Measurements from ENCODE around the gene PTPRG.

Gene PTPRG

GRCh38 chr3:62214850-62215249, 653.5 kb downstream of the PTPRG start:
- Histone ChIP-seq H4K20me1 (ENCODE audit: control insufficient read depth, insufficient read depth, low read depth, low read length) (no peaks in the 10 kb centered on the region), H3K4me1 (ENCODE audit: control insufficient read depth, low read length) (no peaks in the 10 kb centered on the region), H3K36me3 (ENCODE audit: control insufficient read depth, low read length) (no peaks in the 10 kb centered on the region), H3K27me3 (ENCODE audit: control insufficient read depth, low read length) (no peaks in the 10 kb centered on the region), H3K27ac (ENCODE audit: low read depth, low read length) (no peak overlapping the region), H3F3A (ENCODE audit: control insufficient read depth, insufficient read depth) (no peaks in the 10 kb centered on the region), H3K79me2 (ENCODE audit: control insufficient read depth, low read length) (no peaks in the 10 kb centered on the region), H3K9me3 (ENCODE audit: control insufficient read depth, insufficient read depth, low read length) (no peaks in the 10 kb centered on the region), H3K4me3 (ENCODE audit: low read length) (no peak overlapping the region), H3K4me2 (ENCODE audit: low read length) (no peak overlapping the region), H3K9me2 (replicated peaks; ENCODE audit: control insufficient read depth, low read length) (no peaks in the 10 kb centered on the region)
- TF ChIP-seq EZH2phosphoT487 (IDR thresholded peaks at IDR 0.05; ENCODE audit: borderline replicate concordance, low read length), result no peak
- TF ChIP-seq CTCF (IDR thresholded peaks at IDR 0.05; ENCODE audit: low read depth, low read length, poor library complexity, severe bottlenecking), result no peak

GRCh38 chr3:62220616-62221015, 659.2 kb downstream of the PTPRG start:
- H3K9me3 ChIP-seq (ENCODE audit: control insufficient read depth, insufficient read depth, low read length), result no peaks in the 10 kb centered on the region
- TF ChIP-seq CTCF (IDR thresholded peaks at IDR 0.05; ENCODE audit: low read depth, low read length, poor library complexity, severe bottlenecking) (no peak), EZH2phosphoT487 (IDR thresholded peaks at IDR 0.05; ENCODE audit: borderline replicate concordance, low read length) (no peak)
- H3K27me3 ChIP-seq (ENCODE audit: control insufficient read depth, low read length), result no peaks in the 10 kb centered on the region
- H3F3A ChIP-seq (ENCODE audit: control insufficient read depth, insufficient read depth), result no peaks in the 10 kb centered on the region
- H3K4me1 ChIP-seq (ENCODE audit: control insufficient read depth, low read length), result no peaks in the 10 kb centered on the region
- H3K4me2 ChIP-seq (ENCODE audit: low read length), result no peak overlapping the region
- no peak overlapping the region for H3K4me3 ChIP-seq (ENCODE audit: low read length)
- H4K20me1 ChIP-seq (ENCODE audit: control insufficient read depth, insufficient read depth, low read depth, low read length), result no peaks in the 10 kb centered on the region
- no peaks in the 10 kb centered on the region for H3K79me2 ChIP-seq (ENCODE audit: control insufficient read depth, low read length)
- H3K9me2 ChIP-seq (replicated peaks; ENCODE audit: control insufficient read depth, low read length), result no peaks in the 10 kb centered on the region
- no peaks in the 10 kb centered on the region for H3K36me3 ChIP-seq (ENCODE audit: control insufficient read depth, low read length)
- no peak overlapping the region for H3K27ac ChIP-seq (ENCODE audit: low read depth, low read length)

- Histone ChIP-seq H3K27me3 (ENCODE audit: control insufficient read depth, low read length) (0 out of 2 replicates have a peak, but pooled peaks cover 3% of the 10 kb centered on the region), H3K36me3 (ENCODE audit: control insufficient read depth, low read length) (no peaks in the 10 kb centered on the region), H3K9me2 (replicated peaks; ENCODE audit: control insufficient read depth, low read length) (no peaks in the 10 kb centered on the region), H3K27ac (ENCODE audit: low read depth, low read length) (no peak overlapping the region), H3K4me3 (ENCODE audit: low read length) (no peak overlapping the region), H3K4me1 (ENCODE audit: control insufficient read depth, low read length) (peaks cover 8% of the 10 kb centered on the region), H3K9me3 (ENCODE audit: control insufficient read depth, insufficient read depth, low read length) (no peaks in the 10 kb centered on the region), H3F3A (ENCODE audit: control insufficient read depth, insufficient read depth) (no peaks in the 10 kb centered on the region), H3K4me2 (ENCODE audit: low read length) (no peak overlapping the region), H4K20me1 (ENCODE audit: control insufficient read depth, insufficient read depth, low read depth, low read length) (no peaks in the 10 kb centered on the region), H3K79me2 (ENCODE audit: control insufficient read depth, low read length) (no peaks in the 10 kb centered on the region)
- TF ChIP-seq EZH2phosphoT487 (IDR thresholded peaks at IDR 0.05; ENCODE audit: borderline replicate concordance, low read length), result no peak
- TF ChIP-seq CTCF (IDR thresholded peaks at IDR 0.05; ENCODE audit: low read depth, low read length, poor library complexity, severe bottlenecking), result no peak
Observed at GRCh38 chr3:62225051-62225450, 663.7 kb downstream of the PTPRG start.

Data from DOHH2 (cell line).